ENCODE data around the gene CD3G.

DNA sequence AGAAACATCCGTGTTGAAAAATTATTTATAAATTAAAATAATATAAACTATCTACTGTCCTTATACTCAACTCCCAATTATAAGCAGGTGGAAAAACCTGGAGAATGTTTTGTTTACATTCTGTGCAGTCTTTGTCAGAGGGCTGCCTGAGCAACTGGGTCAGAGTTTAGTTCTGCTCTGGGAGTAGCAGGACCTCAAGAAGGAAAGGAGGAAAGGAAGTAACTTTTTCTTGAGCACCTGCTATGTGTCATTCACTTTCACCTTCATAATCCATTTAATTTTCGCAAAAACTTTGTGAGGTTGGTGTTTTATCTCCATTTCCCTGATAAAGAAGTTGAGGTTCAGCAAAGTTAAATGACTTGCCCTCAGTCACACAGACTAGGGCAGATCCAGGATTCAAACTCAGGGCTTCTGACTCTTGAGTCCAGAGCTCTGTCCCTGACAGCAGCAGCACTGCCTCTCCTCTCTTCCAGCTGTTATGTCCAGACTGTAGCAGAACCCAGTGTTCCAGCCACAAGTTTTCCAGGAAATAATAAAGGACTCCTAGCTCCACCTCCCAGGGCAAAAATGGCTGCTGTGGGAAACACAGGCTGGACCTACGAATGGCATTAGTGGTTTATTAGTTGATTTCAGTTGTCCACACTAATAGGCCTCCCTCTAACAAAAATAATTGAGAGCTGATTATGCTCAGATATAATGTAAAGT is 33.2 kb upstream of the CD3G start:
- TF ChIP-seq CTCF (IDR thresholded peaks at IDR 0.05) (no peak), POLR2A (IDR thresholded peaks at IDR 0.05) (no peak)

Measured in lower leg skin (tissue), 3 donors.